Stomach (tissue), 9 donors: ENCODE measurements around the gene CELF1. TPM values are rescaled to one million over a fixed set of nuclear protein-coding genes. Genes with fewer than 3 reads are reported as not detected.

ENCODE experiments used
- DNase-seq, 2 donors: peaks; one replicate each; pipeline versions ENCODE4 v3.0.0 to v3.0.0-alpha.2; 2013 to 2019
- H3K27ac ChIP-seq, 5 donors: fragments of 200-600 bp in 4 of 5; sonication (generic) in 4 of 5; one replicate each; pipeline ENCODE4 v1.5.1; 2013 to 2019; ENCODE audit warnings: mild to moderate bottlenecking in 1 of 5, moderate library complexity in 1 of 5
- H3K27me3 ChIP-seq, 3 donors: fragments of 200-600 bp; sonication (generic); one replicate each; pipeline ENCODE4 v1.5.1; 2017 to 2019; ENCODE audit warnings: mixed run types in 1 of 3
- H3K36me3 ChIP-seq, 4 donors: fragments of 200-600 bp; sonication (generic); 1 replicate in 3 of 4; 2 replicates in 1 of 4; pipeline ENCODE4 v1.5.1; 2016 to 2019
- H3K4me1 ChIP-seq, 4 donors: fragments of 200-600 bp; sonication (generic); one replicate each; pipeline ENCODE4 v1.5.1; 2016 to 2019
- H3K4me3 ChIP-seq, 4 donors: fragments of 200-600 bp; sonication (generic) in 3 of 4; one replicate each; pipeline ENCODE4 v1.5.1; 2016 to 2019; ENCODE audit warnings: mild to moderate bottlenecking in 1 of 4
- H3K9me3 ChIP-seq, 4 donors: fragments of 200-600 bp; sonication (generic); one replicate each; pipeline ENCODE4 v1.5.1; 2016 to 2019
- EP300 ChIP-seq: sonication (generic); formaldehyde crosslinking; IDR thresholded peaks from one replicate; pipeline ENCODE4 v1.6.1; 2017; ENCODE audit warnings: antibody characterized with exemption
- POLR2A ChIP-seq, 4 donors: fragments of 450-650 bp; IDR thresholded peaks; one replicate each; pipeline ENCODE4 v1.6.1; 2016; ENCODE audit warnings: antibody characterized with exemption in 4 of 4, control low read depth in 2 of 4, mild to moderate bottlenecking in 1 of 4, moderate library complexity in 1 of 4
- POLR2AphosphoS5 ChIP-seq, 3 donors: sonication (generic); formaldehyde crosslinking; IDR thresholded peaks; one replicate each; pipeline ENCODE4 v1.6.1; 2016; ENCODE audit warnings: antibody characterized with exemption in 3 of 3
- WGBS, 5 donors: extraction: QIAGEN DNeasy Blood & Tissue Kit in 3 of 5; methylation state at CpG; one replicate each; pipeline versions ENCODE4 v1.1.5 to v1.1.7; 2013 to 2018; 5-methylcytosine and 5-hydroxymethylcytosine counted together
- intact Hi-C: fragments of 100-400 bp; cut with DNase I; formaldehyde crosslinking; loops from one replicate; pipeline ENCODE4 v1.15.1; 2023; ENCODE audit warnings: low total_unique reads
- polyA plus RNA-seq, 3 donors: library from polyadenylated mRNA; stranded (reverse); fragments of 200-250 nt; gene quantifications; one replicate each; pipeline ENCODE4 v1.2.3, GENCODE V29; 2013
- total RNA-seq, 5 donors: library from RNA; depleted of rRNA; stranded (reverse); fragments of >200 nt; gene quantifications; one replicate each; pipeline versions ENCODE4 v1.1.0 to v1.2.3, GENCODE V29; 2014 to 2016
- TF ChIP-seq, protein P1 (sequence below), 7 experiments: fragments of 450-650 bp in 4 of 7; fragments of 200-600 bp in 3 of 7; sonication (generic) in 3 of 7; IDR thresholded peaks; one replicate each; pipeline ENCODE4 v1.5.1; 2016 to 2019; ENCODE audit warnings: antibody characterized with exemption in 7 of 7, control low read depth in 2 of 7, mild to moderate bottlenecking in 1 of 7
- donor health status: healthy with polysubstance abuse.
- donor health status: Bipolar disorder and iron deficiency.
- donor health status: healthy.

Gene CELF1
- total and polyA plus RNA-seq, 8 donors = 12.7 to 206 (median 54.4) TPM

- intact Hi-C loops = loop anchor here (10.0 kb wide), 1 partner anchor 75 kb away; the partner anchor contains the start of gene SPI1
Measured at GRCh38 chr11:47449541-47449940, 103.4 kb downstream of the CELF1 start.

DNA sequence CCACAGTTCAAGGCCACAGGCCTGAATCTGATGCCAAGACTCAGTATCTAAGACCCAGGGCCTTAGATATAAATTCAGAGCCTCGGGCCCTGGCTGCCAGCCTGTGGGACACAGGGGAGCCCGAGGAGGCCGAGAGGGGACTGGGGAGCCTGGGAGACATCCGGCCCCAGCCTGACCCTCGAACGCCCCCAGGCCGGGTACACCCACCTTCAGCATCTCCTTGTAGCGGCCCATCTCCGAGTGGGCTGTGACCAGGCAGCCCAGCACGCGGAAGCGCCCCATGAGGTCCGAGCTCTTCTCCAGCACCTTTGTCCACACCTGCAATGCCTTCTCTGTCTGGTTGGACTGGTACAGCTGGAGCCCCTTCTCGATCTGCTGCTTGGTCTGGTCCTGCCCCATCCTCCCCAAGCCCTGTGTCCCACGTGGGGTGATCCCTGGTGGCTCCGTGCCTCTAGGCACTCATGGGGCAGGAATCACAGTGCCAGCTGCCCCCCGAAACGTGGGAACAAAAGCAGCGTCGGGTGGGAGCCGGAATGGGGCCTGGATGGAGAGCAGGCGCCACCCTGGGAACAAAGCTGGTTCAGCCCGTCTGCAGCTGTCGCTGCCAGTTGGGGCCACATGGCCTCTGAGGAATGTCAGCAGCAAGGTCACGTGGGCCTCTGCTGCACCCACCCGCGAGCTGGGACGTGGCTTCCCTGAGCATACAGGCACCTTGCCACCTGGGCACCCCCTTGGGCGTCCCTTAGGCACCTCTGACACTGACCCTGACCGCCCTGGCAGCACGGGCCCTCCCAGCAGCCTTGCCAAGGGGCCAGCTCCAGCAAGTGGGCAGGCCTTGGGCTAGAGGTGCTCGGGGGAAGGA, 104.1 kb downstream of the CELF1 start, which contains the start of gene RAPSN:
TSS of gene RAPSN (minus strand) at position 571 of the 862 bp plus-strand sequence. CDS start at position 399, 172 bp downstream.
- no peaks in the 10 kb centered on the region for H3K9me3 ChIP-seq
- no peaks in the 10 kb centered on the region for H3K36me3 ChIP-seq
- peak in 1 of 2 donors; percentile 49 for DNase-seq
- TF ChIP-seq EP300 = no peak
- no peak for TF ChIP-seq POLR2A (IDR thresholded peaks at IDR 0.05)
- TF ChIP-seq, protein P1, sequence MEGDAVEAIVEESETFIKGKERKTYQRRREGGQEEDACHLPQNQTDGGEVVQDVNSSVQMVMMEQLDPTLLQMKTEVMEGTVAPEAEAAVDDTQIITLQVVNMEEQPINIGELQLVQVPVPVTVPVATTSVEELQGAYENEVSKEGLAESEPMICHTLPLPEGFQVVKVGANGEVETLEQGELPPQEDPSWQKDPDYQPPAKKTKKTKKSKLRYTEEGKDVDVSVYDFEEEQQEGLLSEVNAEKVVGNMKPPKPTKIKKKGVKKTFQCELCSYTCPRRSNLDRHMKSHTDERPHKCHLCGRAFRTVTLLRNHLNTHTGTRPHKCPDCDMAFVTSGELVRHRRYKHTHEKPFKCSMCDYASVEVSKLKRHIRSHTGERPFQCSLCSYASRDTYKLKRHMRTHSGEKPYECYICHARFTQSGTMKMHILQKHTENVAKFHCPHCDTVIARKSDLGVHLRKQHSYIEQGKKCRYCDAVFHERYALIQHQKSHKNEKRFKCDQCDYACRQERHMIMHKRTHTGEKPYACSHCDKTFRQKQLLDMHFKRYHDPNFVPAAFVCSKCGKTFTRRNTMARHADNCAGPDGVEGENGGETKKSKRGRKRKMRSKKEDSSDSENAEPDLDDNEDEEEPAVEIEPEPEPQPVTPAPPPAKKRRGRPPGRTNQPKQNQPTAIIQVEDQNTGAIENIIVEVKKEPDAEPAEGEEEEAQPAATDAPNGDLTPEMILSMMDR (IDR thresholded peaks at IDR 0.05) = no peak
- no peak for TF ChIP-seq POLR2AphosphoS5 (IDR thresholded peaks at IDR 0.05)
- H3K4me1 ChIP-seq = no peaks in the 10 kb centered on the region
- no peak within 1 kb of the TSS for H3K4me3 ChIP-seq
- intact Hi-C loops = loop anchor here (10.0 kb wide), 1 partner anchor 74 kb away; the partner anchor contains the start of gene SPI1
- WGBS, 5 donors = 67 to 84% (median 72%) methylated on average over 11 to 32 of the region's 32 CpGs
- H3K27me3 ChIP-seq = no peaks in the 10 kb centered on the region
- H3K27ac ChIP-seq = no peak within 1 kb of the TSS

More at GRCh38 chr11:47449541-47449940, 103.4 kb downstream of the CELF1 start:
- no peak for DNase-seq
- Histone ChIP-seq H3K27me3 (no peaks in the 10 kb centered on the region), H3K36me3 (no peaks in the 10 kb centered on the region), H3K9me3 (no peaks in the 10 kb centered on the region), H3K4me1 (peaks cover 0 to 6% (median 2%) of the 10 kb centered on the region in 4 donors), H3K4me3 (no peak overlapping the region), H3K27ac (no peak overlapping the region)
- 72 to 82% (median 75%) methylated on average over 8 of the region's 8 CpGs for WGBS, 5 donors
- TF ChIP-seq POLR2A (IDR thresholded peaks at IDR 0.05) = no peak

DNA sequence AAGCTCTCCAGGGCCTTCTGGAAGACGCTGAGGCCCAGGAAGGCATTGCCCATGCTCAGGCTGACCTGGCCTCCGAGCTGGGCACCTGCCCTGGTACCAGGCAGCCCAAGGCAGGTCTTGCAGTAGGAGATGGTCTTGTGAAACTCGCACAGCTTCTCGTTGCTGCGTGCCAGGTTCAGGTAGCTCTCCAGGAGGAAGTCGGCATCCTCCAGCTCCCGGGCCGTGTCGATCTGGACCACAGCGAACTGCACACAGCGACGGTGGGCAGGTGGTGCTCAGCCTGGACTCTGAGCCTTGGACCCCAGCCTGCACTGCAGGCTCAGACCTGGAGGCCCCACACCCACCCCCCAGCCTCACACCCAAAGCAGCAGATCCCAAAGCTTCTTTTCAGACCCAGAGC, 105.0 kb downstream of the CELF1 start:
- WGBS, 5 donors = 89 to 99% (median 96%) methylated on average over 8 to 12 of the region's 12 CpGs; no CpG with 5 or more reads in 1 of the 5 donors
- no peaks in the 10 kb centered on the region for H3K4me1 ChIP-seq

GRCh38 chr11:47446833-47447232, 106.1 kb downstream of the CELF1 start:
- no peaks in the 10 kb centered on the region for H3K9me3 ChIP-seq
- no peak for DNase-seq
- no peak overlapping the region for H3K4me3 ChIP-seq
- no peaks in the 10 kb centered on the region for H3K4me1 ChIP-seq
- H3K27ac ChIP-seq = no peak overlapping the region
- 81 to 94% (median 87%) methylated on average over 9 of the region's 9 CpGs for WGBS, 5 donors
- H3K27me3 ChIP-seq = no peaks in the 10 kb centered on the region
- TF ChIP-seq POLR2A (IDR thresholded peaks at IDR 0.05) (no peak), POLR2AphosphoS5 (IDR thresholded peaks at IDR 0.05) (no peak)
- TF ChIP-seq, protein P1 (IDR thresholded peaks at IDR 0.05) = no peak
- H3K36me3 ChIP-seq = no peaks in the 10 kb centered on the region
- intact Hi-C loops = loop anchor here (10.0 kb wide), 1 partner anchor 72 kb away; the partner anchor contains the start of gene SPI1

More for the DNA sequence above, 105.0 kb downstream of the CELF1 start:
- Histone ChIP-seq H3K27ac (no peak overlapping the region), H3K4me3 (no peak overlapping the region), H3K9me3 (no peaks in the 10 kb centered on the region), H3K27me3 (no peaks in the 10 kb centered on the region), H3K36me3 (no peaks in the 10 kb centered on the region)
- no peak for TF ChIP-seq EP300
- TF ChIP-seq, protein P1 (IDR thresholded peaks at IDR 0.05) = no peak
- no peak for TF ChIP-seq POLR2AphosphoS5 (IDR thresholded peaks at IDR 0.05)
- TF ChIP-seq POLR2A (IDR thresholded peaks at IDR 0.05) = no peak
- DNase-seq = no peak
- intact Hi-C loops = loop anchor here (10.0 kb wide), 1 partner anchor 73 kb away; the partner anchor contains the start of gene SPI1
